ENCODE results near the gene HIRA. TPM values are rescaled to one million over a fixed set of nuclear protein-coding genes. Genes with fewer than 3 reads are reported as not detected.

Gene HIRA
- total and polyA plus RNA-seq, 9 of the 15 experiments (the other 6 are each of a cell fraction or from before 2014, with no cell fraction given): 0.96 to 132 (median 58.4) TPM

- intact Hi-C loops (cut with micrococcal nuclease) (no loop called here), in situ Hi-C loops (cut with MboI) (no loop called here)
- Histone ChIP-seq H4K20me1 (replicated peaks; ENCODE audit: control insufficient read depth, insufficient read depth, low read length) (0 out of 2 replicates have a peak, but pooled peaks cover 20% of the 10 kb centered on the region), H3K4me1 (replicated peaks in 1 of 2; ENCODE audit: control insufficient read depth in 2 of 2, insufficient read depth in 2 of 2, low read length in 2 of 2) (no peaks in the 10 kb centered on the region), H3K4me2 (ENCODE audit: insufficient read depth, low read length) (no peak overlapping the region), H3K9me3 (replicated peaks; ENCODE audit: control insufficient read depth, insufficient read depth, low read depth, low read length) (no peaks in the 10 kb centered on the region), H3K36me3 (ENCODE audit: control insufficient read depth, insufficient read depth, low read length) (peaks cover 98% of the 10 kb centered on the region), H3K79me2 (ENCODE audit: control insufficient read depth, insufficient read depth, low read length) (no peaks in the 10 kb centered on the region), H2AFZ (ENCODE audit: low read depth, low read length) (no peak overlapping the region), H3K27ac (ENCODE audit: extremely low read depth, low read depth, low read length) (no peak overlapping the region), H3K9ac (ENCODE audit: insufficient read depth in 1 of 2, low read depth in 2 of 2, low read length in 2 of 2) (peak overlapping the region in 1 of 2 experiments; percentile 36; a peak in 1 of 4 replicates), H3K27me3 (ENCODE audit: control insufficient read depth in 2 of 2, insufficient read depth in 2 of 2, low read length in 2 of 2) (no peaks in the 10 kb centered on the region), H3K9me1 (ENCODE audit: control insufficient read depth, insufficient read depth, low read length) (peaks cover 3% of the 10 kb centered on the region), H3K4me3 (no peak overlapping the region)
- DNase-seq (ENCODE audit: extremely low read depth in 1 of 4, low spot score in 3 of 4) (no peak), ATAC-seq (no peak), FAIRE-seq (no peak)
- CTCF ChIA-PET (ENCODE audit: low intra/inter-chr PET ratio): interaction anchor here (0.5 kb wide), 1 partner anchor 264 kb away, joined by 3 read pairs; no protein-coding TSS in a partner anchor
- no TSS peak for BruUV-seq (replicated peaks)
- POLR2A ChIA-PET: interaction anchor here (1.3 to 1.9 kb wide), 7 partner anchors 8 to 38 kb away, joined by 3 to 8 read pairs (median 5); no protein-coding TSS in a partner anchor
- 92% methylated on average over 6 of the region's 6 CpGs for WGBS (ENCODE audit: insufficient coverage, low coverage, missing lambda C conversion rate)
- TF ChIP-seq ZNF436 (CRISPR knock-in tag; IDR thresholded peaks at IDR 0.05) (no peak), NRF1 (conservative IDR thresholded peaks at IDR 0.05 in 1 of 2, IDR thresholded peaks at IDR 0.05 in 1 of 2) (no peak), MYC (IDR thresholded peaks at IDR 0.05; ENCODE audit: low read depth, low read length) (no peak), MYC (CRISPR knock-in tag; IDR thresholded peaks at IDR 0.05; ENCODE audit: borderline replicate concordance, low read depth) (0 out of 2 replicates have a peak, but pooled peaks have one; percentile 36), TARDBP (IDR thresholded peaks at IDR 0.05) (no peak), MEF2A (IDR thresholded peaks at IDR 0.05; ENCODE audit: control insufficient read depth, low read depth, low read length) (no peak), ZNF449 (CRISPR knock-in tag; IDR thresholded peaks at IDR 0.05) (no peak), ZNF77 (CRISPR knock-in tag; IDR thresholded peaks at IDR 0.05) (no peak), ZBTB5 (IDR thresholded peaks at IDR 0.05) (no peak), NR2C2 (CRISPR knock-in tag; IDR thresholded peaks at IDR 0.05) (no peak), NR2C2 (tag; IDR thresholded peaks at IDR 0.05) (no peak), ZNF639 (CRISPR knock-in tag; conservative IDR thresholded peaks at IDR 0.05 in 1 of 2, IDR thresholded peaks at IDR 0.05 in 1 of 2) (no peak), MED1 (CRISPR knock-in tag; IDR thresholded peaks at IDR 0.05; ENCODE audit: borderline replicate concordance) (peak; percentile 7; the same call in 1 of the 2 replicates), PML (IDR thresholded peaks at IDR 0.05; ENCODE audit: low read length) (no peak), FUS (optimal IDR thresholded peaks at IDR 0.05; ENCODE audit: low read depth, low read length) (no peak), POLR2A (conservative IDR thresholded peaks at IDR 0.05) (no peak)
Measured at GRCh38 chr22:19359554-19360299, 71.8 kb downstream of the HIRA start.
